Suppressor macrophage treated with lipopolysaccharide for 1 hour (primary cell): ENCODE measurements around the gene TBC1D26.
A peak's percentile ranks its signal among the peaks of the same experiment; 100 is the strongest.
"Not testable (repeated sequence)": the region's sequence is repeated elsewhere in the genome, so short reads cannot be mapped to it uniquely, and the experiment has no call there.

ENCODE experiments used
- DNase-seq, 3 donors: peaks; one replicate each; pipeline ENCODE4 v3.0.0-alpha.2; 2020 to 2022

Gene TBC1D26

DNA sequence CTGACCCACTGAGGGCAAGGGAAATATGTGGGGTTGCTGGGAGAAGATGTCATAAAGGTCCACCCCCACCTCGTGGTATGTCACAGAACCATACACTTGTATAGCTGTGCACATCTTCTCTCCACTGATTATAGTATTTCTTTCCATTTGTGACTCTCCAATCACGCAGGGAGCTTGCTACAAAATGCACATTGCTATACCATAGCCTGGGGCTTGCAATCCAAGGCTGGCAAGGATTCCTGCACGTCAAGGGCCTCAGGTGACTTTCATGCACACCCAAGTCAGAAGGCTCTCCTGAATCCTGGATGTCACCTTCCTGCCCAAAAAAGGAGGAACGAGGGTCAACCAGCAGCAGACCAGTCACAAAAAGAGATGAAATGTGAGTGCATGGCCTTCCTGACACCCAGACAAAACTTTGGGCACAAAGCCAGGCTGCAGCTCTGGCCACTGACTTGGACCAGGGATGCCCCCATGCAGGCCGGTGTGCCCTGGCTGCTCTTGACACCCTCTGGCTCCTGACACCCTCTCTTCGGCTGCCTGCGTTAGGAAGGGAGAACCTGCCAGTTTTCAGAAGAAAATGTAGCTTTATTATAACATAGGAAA, 12.1 kb downstream of the TBC1D26 start:
- DNase-seq: no peak

DNA sequence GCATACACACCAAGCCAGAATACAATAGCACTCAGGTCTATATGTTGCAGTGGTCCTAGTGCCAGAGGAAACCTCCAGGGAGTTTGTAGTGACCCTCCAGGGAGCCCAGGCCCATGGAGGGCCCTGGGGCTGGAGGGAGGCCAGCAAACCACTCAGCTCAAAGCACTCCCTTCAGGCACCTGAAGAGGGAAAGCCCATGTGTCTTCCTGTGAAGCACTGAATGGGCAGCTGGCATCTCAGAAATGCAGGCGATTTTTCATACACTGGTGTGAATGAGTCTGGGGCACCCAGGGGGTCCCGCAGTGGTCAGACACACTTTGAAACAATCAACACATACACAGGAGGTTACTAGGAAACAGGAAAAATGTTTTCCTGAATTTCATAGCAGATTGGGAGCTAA, 12.8 kb downstream of the TBC1D26 start:
- no peak for DNase-seq

DNA sequence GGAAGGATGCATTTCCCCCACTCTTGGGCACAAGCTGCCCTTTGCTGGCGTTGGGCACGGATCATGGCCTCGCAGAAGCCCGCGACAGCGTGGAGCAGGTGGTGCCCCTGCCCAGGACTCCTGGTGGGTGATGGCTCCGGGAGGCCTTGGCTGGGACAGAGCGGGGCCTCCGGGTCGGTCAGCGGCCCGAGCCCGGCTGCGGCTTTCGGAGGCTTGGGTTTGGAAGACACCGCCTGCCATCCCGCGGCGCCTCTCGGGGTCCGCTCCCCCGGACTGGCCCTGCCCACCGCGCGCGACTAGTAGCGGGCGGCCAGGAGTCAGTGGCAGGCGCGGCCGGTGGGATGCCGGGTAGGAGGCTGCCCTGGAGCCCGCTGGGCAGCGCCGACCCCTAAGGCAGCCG, 17.3 kb downstream of the TBC1D26 start:
- DNase-seq: not testable (repeated sequence)

DNA sequence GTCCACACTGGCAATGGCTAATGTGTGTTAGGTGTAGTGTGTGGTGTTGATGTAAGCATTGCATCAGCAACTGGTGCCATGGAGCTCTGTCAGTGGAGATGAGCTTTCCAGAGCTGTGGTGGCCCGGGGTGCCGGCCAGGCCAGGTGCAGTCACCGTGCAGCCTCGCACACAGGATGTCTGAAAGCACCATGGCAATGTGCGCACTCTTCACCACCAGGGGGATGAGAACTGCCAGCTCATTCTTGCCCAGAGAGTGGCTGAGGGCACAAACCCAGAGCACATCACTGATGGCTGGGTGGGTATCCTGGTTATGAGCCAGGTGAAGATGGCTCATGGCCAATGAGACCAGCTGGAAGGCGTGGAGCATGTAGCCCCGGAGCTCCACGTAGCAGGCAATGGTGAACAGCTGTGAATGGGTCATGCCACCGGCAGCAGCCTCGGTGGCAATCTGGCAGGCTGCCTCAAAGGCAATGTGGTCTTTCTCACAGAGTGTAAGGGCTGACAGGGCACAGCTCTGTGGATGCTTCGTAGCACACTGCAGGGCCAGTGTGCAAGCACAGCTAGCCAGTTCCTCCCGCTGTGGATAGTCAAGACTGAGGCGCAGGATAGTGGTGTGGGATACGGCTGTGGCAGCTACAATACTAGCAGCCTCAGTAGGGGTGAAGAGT, 36.9 kb downstream of the TBC1D26 start:
- DNase-seq: not testable (repeated sequence)

DNA sequence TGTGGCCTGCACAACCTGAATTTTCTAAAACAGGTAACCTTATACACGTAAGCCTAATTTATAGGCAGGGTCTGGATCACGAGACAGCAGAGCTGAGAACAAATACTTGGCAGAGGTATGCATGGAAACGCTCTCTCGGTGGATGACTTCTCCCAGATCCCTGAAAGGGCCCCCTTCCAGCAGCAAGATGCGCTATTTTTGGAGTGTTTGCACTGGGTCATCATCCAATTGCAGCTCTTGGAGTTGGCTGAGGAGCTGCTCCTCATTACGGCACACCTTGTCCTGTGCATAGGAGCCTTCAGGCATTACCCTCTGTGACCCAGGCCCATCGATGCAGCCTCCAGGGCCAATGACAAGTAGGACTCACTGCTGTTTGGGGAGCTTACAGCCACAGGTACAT, 38.6 kb downstream of the TBC1D26 start:
- DNase-seq: not testable (repeated sequence)

DNA sequence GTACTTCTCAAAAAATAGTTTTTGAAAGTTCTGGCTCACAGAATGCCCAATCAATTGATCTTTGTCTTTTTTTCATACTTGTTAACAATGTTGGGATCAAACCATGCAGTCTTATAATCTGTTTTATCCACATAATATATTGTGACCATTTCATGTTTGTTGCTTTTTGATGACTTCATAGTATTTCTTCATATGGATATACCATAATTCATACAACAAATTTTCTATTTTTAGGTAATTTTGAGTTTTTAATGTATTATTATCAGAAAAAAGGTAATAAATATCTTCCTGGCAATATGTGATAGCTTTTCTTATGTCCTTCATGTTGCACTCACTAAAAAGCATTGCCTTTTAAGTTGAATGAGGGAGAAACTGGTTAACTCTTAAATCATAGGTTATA, 44.8 kb downstream of the TBC1D26 start:
- DNase-seq: no peak

DNA sequence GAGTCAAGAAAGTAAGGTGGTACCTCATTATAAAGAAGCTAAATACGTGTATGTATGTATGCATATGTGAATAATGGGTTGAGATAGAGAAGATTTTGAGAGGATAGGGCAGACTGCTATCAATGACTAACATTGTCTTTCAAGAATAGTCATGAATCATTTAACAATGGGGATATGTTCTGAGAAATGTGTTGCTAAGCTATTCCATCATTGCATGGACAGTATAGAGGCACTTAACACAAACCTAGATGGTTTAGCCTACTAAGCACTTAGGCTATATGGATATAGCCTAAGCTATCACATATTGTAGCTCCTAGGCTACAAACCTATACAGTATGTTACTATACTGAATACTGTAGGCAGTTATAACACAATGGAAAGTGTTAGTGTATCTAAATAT, 45.2 kb downstream of the TBC1D26 start:
- no peak for DNase-seq

DNA sequence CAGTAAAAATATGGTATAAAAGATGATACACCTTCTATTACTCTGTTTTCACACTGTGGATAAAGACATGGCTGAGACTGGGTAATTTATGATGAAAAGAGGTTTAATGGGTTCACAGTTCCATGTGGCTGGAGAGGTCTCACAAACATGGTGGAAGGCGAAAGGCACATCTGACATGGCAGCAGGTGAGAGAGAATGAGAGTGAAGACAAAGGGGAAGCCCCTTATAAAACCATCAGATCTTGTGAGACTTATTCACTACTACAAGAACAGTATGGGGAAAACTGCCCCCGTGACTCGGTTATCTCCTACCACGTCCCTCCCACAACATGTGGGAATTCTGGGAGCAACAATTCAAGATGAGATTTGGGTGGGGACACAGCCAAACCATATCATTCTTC, 45.6 kb downstream of the TBC1D26 start:
- DNase-seq: no peak

DNA sequence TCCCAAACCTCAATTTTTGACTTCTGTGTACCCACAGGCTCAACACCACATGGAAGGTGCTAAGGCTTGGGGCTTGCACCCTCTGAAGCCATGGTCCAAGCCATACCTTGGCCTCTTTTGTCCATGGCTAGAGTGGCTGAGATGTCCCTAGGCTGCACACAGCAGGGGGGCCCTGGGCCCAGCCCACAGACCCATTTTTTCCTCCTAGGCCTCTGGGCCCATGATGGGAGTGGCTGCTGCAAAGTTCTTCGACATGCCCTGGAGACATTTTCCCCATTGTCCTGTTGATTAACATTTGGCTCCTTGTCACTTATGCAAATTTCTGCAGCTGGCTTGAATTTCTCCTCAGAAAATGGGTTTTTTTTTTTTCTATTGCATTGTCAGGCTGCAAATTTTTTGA, 47.0 kb downstream of the TBC1D26 start:
- DNase-seq: no peak

DNA sequence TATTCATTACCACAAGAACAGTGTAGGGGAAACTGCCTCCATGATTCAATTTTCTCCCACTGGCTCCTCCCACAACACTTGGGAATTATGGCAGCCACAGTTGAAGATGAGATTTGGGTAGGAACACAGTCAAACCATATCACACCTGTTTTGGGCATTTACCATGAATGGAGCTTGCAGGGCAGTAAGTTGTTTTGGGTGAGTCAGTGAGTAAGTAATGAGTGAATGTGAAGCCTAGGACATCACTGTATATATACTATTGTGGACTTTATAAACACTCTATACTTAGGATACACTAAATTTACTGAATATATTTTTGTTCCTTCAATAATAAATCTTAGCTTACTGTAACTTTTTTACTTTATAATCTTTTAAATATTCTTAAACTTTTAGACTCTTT, 48.1 kb downstream of the TBC1D26 start:
- DNase-seq: no peak

DNA sequence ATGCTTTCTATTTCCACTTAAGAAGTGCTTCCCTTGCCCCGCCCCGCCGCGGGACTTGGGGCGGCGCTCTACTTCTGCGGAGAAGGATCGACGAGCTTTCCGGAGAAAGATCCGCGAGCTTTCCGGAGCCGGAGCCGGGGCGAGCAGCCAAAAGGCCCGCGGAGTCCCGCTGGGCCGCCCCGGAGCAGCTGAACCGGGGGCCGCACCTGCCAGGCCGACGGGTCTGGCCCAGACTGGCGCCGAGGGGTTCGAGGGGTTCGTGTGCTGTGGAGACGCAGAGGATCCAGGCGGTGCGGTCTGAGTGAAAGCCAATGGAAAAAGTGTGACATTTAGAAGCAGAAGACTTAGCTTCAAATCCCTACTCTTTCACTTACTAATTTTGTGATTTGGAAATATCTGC, 50.8 kb downstream of the TBC1D26 start:
- DNase-seq: peak; percentile 62 to 78 (median 64)

DNA sequence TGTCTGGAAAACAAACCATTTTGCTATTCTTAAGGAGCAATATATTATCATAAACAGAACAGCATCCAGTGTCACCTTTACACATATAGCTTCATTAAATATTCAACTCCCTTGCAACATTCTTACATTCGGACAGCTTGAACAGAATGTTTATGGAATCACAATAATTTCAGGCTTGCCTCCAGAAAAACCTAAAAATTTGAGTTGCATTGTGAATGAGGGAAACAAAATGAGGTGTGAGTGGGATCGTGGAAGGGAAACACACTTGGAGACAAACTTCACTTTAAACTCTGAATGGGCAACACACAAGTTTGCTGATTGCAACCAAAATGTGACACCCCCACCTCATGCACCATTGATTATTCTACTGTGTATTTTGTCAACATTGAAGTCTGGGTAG, 51.4 kb downstream of the TBC1D26 start:
- DNase-seq: no peak

DNA sequence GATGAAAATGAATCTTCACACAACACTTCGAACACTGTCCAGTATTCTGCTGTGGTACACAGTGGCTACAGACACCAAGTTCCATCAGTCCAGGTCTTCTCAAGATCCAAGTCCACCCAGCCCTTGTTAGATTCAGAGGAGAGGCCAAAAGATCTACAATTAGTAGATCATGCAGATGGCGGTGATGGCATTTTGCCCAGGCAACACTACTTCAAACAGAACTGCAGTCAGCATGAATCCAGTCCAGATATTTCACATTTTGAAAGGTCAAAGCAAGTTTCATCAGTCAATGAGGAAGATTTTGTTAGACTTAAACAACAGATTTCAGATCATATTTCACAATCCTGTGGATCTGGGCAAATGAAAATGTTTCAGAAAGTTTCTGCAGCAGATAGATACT, 52.3 kb downstream of the TBC1D26 start:
- peak in 1 of 3 donors; percentile 24 for DNase-seq

DNA sequence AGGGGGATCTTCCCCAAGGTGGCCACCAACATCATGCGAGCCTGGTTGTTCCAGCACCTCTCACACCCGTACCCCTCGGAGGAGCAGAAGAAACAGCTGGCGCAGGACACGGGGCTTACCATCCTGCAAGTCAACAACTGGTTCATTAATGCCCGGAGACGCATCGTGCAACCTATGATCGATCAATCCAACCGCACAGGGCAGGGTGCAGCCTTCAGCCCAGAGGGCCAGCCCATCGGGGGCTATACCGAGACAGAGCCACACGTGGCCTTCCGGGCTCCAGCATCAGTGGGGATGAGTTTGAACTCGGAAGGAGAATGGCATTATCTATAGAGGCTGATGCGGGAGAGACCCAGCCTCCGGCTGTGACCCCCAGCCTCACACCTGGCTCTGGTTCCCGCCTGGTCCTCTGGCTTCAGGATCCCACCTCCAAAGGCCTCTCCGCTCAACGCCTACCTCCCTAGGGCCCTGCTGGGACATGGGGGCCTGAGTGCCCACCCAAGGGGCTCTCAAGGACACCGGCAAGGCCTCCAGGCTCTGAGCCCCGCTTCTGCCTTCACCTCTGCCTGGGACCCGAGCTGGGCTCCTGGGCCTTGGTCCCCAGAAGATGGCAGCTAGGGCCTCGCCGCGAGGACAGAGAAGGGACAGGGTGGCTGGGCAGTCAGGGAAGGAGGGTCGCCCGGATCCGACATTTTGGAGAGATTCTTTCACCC, 55.4 kb downstream of the TBC1D26 start:
- DNase-seq: not testable (repeated sequence)

DNA sequence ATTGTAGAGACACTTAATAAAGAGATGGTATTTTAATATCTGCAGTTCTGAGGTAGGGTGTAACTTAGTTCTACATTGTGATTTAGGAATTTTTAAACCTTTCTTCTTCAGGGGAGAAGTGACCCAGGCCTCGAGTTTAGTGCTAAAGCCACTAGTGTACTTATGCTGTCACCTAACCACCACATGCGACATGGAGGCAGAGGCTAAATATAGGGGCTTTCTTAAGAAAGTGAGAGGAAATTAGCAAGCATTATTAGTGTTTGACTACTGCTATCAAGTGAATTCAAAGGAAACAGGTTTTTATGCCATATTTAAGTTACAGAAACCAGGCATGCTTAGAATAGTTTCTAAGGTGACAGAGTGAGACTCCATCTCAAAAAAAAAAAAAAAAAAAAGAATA, 56.3 kb downstream of the TBC1D26 start:
- DNase-seq: not testable (repeated sequence)
